PC-9 (cell line): Measurements from ENCODE around the gene SBF2.

Source experiments
- EZH2 ChIP-seq: fragments of 200-600 bp; sonication (generic); IDR thresholded peaks from 2 replicates; pipeline ENCODE4 v1.8.0; 2017; ENCODE audit warnings: antibody characterized with exemption, low read depth
- TF ChIP-seq, protein P1 (sequence below): fragments of 200-600 bp; sonication (generic); conservative IDR thresholded peaks from 2 replicates; pipeline ENCODE4 v1.6.1; 2017; ENCODE audit warnings: mixed run types, antibody characterized with exemption, mild to moderate bottlenecking, moderate library complexity

DNA sequence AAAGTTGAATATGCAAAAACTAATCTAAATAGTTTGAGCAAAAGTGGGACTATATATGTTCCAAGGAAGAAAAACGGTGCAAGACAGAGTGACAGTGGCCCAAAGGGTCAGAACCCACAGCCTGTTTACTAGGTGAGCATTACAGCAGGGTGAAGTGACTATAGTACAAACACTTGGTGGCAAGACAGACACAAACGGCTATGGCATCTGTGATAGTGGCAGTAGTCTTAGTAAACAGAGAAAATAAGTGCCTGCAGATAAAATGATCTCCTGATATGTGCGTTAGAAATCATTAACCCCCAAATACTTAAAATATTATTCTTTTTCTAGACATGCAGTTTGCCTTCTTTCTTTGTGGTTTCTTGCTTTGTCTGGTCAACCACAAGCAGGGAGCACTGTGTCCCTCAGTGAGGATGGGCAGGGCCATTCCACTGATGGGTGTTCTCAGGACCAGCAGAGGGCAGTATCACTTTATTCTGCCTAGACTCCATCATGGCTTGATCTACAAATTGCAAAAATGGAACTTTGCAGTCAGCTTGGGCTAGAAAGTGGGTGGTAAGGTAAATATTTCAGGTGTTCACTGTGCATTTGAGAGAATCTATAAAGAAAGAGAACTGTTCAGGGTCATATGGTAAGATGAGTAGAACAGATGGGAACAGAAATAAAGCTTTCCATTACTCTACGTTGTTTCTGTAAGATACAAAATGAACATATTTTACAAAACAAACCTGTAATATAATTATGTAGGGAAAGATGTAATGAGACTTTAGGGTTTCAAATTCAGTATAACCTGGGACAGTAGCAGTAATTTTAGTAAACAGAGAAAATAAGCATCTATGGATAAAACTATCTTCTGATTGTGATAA, 431.9 kb downstream of the SBF2 start:
- TF ChIP-seq, protein P1, sequence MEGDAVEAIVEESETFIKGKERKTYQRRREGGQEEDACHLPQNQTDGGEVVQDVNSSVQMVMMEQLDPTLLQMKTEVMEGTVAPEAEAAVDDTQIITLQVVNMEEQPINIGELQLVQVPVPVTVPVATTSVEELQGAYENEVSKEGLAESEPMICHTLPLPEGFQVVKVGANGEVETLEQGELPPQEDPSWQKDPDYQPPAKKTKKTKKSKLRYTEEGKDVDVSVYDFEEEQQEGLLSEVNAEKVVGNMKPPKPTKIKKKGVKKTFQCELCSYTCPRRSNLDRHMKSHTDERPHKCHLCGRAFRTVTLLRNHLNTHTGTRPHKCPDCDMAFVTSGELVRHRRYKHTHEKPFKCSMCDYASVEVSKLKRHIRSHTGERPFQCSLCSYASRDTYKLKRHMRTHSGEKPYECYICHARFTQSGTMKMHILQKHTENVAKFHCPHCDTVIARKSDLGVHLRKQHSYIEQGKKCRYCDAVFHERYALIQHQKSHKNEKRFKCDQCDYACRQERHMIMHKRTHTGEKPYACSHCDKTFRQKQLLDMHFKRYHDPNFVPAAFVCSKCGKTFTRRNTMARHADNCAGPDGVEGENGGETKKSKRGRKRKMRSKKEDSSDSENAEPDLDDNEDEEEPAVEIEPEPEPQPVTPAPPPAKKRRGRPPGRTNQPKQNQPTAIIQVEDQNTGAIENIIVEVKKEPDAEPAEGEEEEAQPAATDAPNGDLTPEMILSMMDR: peak; percentile 66
- no peak for TF ChIP-seq EZH2
